ENCODE data around the gene COL23A1.

The COL23A1 gene

DNA sequence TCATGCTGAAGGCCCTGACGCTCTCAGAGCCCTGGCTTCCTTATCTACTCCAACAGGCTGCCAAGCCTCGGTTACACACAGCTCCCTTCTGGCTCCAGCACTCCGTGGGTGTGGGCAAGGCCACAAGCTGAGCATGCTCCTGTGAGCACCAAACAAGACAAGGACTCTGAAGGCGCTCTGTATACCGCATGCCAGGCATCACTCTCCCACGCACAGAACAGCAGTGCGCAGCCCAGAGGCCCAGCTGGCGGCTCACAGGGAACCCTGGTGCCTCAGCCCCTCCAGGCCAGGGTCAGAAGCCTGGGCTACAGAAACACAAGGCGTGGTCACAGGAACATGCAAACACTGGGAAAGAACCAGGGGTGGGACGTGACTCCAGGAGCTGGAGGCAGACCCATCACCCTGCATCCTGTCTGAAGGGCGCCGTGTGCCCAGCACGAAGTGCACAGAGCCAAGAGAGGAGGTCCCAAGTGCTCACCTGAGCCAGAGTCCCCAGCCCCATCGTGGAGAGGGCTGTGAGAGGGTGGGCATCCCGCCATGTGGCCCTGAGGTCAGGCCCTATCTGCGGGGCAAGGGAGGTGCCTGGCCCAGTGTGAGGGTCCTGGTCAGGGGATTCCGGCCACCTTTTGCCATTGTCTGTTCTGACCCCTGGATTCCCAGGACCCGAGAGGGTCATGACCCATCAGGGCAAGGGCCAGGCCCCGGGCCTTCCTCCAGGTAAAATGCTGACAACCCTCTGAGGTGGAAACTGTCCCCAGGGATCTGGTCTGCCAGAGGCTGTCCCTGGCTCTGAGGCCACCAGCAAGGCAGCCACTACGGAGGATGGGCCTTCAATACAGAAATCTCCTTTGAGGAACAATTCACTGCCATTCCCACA is 54.7 kb downstream of the COL23A1 start:
- no peak for DNase-seq (ENCODE audit: low read depth, low spot score)

DNA sequence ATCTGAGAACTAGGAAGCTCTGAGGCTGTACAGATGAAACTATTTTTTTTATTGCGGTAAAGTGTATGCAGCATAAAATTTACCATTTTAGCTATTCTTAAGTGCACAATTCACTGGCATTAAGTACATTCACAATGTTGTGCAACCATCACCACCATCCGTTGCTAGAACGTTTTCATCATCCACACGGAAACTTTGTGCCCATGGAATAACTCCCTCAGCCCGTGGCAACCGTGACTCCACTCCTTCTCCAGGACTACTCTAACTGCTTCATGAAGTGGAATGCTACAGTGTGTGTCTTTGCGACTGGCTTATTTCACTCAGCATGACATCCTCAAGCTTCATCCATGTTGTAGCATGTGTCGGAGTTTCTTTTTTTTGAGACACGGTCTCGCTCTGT is 57.1 kb downstream of the COL23A1 start:
- DNase-seq (ENCODE audit: low read depth, low spot score): no peak

DNA sequence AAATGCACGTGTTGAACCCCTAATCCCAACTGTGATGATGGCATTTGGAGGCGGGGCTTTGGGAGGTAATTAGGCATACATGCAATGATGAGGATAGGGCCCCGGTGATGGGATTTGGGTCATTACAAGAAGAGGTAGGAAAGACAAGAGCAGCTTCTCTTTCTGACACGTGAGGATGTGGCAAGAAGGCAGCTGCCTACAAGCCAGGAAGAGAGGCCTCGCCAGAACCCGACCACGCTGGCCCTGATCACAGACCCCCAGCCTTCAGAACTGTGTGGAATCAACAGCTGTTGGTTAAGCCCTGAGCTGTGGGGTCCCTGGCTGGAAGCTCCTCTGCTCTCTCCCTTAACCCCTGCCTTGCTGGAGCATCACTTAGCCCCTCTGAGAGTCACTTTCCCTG is 57.5 kb downstream of the COL23A1 start:
- no peak for DNase-seq (ENCODE audit: low read depth, low spot score)

DNA sequence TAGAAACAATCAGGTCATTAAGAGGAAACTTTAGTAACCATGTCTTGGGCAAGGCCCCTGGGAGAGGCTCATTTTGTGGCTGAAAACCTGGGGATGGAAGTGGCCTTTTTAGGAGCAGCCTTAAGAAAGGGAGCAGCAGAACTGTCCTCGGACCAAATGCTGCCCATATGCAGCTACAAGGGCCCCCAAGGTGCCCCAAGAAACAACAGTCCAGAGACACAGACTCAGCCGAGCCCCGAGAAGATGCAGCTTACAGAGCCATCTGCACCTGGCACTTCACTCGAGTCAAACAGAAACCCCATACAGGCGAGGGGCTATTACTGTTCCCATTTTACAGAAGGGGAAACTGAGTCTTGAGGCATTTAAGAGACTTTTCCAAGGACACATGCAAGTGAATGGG is 58.0 kb downstream of the COL23A1 start:
- DNase-seq (ENCODE audit: low read depth, low spot score): no peak

DNA sequence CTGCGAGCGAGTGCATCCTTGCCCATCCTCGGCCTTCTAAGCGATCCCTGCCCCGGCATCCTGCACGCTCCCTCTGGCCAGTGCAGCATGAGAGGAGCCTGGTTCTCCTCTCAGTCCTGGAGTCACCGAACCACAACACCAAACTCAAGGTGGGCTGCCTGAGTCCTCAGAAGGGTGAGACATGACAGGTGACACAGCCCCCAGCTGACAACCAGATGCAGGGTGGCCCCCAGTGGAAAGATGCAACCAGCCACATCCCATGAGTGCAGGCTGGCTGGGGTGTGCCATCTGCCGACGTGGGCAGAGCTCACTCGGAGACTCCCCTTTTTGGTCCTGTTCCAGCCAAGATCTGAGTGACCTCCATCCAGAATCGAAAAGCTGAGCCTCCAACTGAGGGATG is 58.4 kb downstream of the COL23A1 start:
- no peak for DNase-seq (ENCODE audit: low read depth, low spot score)

DNA sequence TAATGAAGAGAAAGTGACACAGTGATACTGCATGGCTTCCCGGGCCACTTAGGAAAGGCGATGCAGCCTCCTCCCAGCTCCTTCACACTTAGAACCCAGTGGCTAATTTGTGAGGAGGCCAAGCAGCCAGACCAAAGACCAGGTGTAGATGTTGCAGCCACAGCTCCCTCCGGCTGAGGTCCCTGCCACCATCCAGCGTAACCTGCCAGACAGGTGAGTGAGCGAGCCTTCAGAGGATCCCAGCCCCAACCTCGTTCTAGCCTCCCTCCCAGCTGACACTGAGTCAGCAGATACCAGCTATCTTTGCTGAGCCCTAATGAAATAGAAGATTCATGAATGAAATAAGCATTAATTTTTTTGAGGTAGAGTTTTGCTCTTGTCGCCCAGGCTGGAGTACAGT is 59.7 kb downstream of the COL23A1 start:
- peak; percentile 51 for DNase-seq (ENCODE audit: low read depth, low spot score)

DNA sequence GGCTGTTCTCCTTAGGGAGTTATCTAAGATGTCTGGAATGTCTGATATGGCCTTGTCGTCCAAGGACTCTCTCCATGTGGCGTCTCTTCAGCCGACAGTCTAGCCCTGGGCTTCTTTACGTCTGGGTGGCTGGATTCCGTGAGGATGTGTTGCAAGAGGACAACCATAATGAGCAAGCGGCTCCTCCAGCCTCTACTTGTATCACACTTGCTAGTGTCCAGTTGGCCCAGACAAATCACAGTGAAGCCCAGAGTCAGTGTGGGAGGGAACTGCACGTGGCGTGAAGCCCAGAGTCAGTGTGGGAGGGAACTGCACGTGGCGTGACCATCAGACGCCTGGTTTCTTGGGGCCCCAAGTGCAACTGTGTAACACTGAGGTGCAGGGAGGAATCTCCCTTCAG is 61.1 kb downstream of the COL23A1 start:
- DNase-seq (ENCODE audit: low read depth, low spot score): peak; percentile 77

DNA sequence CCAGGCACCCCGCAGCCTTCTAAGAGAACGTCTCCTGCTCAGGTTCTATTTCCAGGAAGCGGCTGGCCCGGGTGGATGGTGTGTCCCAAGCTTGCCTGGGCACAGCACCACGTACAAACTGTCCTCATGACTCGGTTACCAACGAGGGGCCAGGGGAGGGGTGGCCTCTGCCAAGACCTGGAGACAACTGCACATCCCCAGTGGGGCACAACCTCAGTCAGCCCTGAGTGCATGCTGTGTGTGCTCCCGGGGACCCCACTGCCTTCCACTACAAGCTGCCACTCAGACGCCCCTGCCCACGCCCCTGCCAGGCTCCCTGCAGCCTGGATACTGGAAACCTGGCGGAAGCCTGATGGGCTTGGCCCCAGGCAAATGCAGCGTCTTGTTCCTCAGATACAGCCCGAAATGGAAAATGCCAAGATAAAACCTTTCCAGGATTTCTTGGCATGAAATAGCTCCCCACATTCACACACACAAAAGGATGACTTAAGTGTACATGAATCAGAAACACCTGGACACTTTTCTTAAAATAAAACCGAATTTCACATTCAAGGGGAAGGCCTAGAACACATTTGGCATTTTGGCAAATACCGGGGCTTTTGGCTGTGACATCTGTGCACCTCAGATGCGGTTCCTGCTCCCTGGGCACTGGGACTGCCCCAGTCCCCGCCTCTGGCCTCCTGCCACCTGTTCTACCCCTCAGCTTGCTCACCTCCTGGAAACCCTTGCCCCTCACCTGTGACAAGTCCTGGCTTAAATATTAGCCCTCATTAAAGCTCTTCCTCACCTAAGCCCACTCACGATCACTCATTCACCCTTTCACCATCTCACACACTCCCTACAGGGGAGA is 62.5 kb downstream of the COL23A1 start:
- no peak for DNase-seq (ENCODE audit: low read depth, low spot score)

DNA sequence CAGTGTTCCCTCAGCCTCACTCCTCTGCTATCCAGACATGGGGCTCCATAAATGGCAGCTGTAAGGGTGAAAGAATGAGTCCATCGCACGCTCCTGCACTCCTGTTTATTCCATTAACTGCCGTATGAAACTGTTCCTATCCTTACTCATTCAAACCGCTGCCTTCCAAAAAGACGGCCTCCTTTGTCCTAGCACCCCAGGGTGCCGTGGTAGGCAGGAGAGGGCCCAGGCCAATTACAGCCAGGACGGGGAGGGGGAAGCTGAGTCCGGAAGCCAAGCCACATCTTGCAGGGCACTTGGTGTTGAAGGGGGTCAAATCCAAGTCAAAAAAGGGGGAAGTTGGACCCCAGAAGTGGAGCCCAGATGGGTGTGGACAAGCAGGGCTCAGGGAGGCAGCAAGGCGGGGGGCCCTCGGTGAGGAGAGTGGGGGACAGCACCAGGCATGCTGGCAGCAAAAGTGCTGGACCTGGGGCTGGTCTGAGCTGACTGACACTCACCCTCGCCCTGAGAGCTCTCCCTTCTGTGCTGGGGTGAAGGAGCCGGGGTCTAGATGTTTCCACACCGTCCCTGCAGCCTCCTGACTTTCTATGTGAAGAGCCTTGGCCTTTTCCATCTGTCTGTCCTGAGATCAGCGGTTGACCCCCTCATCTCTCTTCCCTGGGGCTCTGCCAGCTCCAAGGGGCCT is 63.3 kb downstream of the COL23A1 start:
- no peak for DNase-seq (ENCODE audit: low read depth, low spot score)

DNA sequence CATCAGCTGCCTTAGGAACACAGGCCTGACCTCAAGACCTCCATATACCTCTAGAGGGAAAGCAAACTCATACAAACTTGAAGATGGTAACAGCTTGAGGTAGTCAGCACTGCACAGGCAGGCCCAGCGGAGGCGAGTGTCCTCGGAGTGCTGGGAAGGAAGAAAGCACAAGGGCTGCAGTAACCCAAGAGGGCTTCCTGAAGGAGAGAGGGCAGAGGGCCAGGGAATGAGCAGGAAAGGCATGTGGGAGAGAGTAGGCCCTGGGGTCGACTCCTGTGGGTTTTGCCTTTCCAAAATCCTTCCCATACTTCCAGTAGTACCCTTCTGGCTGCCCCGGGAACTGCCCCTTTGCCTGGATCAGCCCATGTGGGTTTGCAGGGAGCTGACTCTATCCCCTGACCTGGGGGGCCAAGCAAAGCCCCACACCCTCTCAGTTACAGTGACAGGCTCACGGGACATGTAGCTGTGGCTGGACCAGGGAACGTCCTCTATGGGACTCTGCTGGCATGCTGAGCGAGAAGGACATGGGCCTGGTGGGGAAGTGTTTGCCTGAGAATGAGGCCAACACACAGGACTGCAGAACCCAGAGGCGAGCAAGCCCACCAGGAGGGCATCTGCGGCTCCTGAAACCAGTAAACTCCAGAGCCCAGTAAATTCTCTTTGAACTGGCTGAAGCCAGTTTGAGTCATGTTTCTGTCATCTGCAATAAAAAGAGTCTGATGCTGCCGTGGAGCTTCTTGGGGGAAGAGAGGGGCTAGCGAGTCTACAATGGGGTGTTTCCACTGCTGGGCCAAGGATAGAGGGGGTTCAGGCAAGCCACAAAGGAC is 64.1 kb downstream of the COL23A1 start:
- peak; percentile 54 for DNase-seq (ENCODE audit: low read depth, low spot score)

DNA sequence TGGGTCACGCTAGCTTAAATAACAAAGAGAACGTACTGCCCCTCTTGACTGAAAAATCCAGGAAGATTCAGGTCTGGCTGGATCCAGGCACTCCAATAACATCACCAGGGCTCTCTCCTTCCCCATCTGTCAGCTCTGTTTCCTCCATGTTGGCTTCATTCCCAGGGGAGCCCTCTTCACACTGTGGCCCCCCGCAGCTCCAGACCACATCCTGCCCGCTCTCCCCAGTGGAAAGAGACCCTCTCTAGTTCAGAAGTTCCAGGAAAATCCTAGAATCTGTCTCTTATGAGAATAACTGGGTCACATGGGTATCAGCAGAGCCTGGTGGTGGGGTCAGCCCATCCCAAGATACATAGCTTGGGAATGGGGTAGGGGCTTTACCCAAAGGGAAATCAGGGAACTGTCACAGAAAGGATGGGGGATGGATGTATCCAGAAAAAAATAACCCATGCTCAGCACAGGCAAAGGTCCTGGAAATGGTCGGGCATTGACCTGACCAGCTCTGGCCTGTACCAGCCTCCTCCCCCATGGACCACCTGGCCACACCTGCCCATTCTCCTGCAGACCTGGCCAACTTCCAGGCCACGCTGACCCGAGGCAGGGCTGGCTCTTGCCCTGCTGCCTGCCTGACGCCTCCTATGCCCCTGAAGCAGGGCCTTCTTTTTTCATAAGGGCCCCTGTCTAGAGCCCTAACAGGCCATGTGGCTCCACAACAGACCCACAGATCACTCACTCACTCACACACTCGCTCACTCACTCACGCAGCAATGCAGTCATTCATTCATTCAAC is 65.9 kb downstream of the COL23A1 start:
- no peak for DNase-seq (ENCODE audit: low read depth, low spot score)

DNA sequence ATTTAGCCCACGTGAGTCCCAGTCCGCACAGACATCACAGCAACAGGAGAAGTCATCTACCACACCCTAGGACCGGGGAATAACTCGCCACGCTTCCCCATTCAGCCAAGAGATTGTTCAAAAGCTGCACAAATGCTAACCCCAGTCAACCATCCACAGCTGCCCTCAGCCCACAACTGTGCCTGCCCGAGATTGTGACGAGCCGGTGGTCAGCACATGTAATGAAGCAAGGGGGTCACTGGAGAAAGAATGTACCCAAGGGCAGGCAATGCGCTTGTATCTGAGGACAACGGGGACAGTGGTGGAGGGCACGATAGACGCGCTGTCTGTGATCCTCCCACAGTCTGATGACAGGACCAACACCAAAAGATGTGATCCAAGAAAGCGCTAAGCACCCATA is 67.8 kb downstream of the COL23A1 start:
- DNase-seq (ENCODE audit: low read depth, low spot score): no peak

DNA sequence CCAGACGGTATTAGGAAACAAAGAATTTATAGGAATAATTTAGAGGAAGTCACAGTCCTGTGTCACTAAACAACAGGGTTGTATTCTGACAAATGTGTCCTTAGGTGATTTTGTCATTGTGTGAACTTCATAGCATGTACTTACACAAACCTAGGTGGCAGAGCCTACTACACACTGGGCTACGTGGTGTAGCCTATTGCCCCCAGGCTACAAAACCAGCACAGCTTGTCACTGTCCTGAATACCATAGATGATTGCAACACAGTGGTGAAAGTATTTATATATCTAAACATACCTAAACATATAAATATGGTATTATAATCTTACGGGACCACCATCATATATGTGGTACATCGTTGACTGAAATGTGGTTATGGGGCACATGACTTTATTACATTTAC is 69.3 kb downstream of the COL23A1 start:
- no peak for DNase-seq (ENCODE audit: low read depth, low spot score)

DNA sequence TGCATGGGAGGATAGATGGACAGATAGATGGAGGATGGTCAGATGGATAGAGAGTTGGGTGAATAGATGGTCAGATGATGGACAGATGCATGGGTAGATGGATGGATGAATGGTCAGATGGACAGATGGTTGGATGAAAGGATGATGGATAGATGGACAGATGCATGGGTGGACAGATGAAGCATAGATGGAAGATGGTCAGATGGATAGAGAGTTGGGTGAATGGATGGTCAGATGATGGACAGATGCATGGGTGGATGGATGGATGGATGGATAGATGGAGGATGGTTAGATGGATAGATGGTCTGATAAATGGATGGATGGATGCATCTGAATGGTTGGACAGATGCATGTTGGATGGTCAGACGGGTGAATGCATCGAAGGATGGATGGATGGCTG is 70.4 kb downstream of the COL23A1 start:
- DNase-seq (ENCODE audit: low read depth, low spot score): no peak

DNA sequence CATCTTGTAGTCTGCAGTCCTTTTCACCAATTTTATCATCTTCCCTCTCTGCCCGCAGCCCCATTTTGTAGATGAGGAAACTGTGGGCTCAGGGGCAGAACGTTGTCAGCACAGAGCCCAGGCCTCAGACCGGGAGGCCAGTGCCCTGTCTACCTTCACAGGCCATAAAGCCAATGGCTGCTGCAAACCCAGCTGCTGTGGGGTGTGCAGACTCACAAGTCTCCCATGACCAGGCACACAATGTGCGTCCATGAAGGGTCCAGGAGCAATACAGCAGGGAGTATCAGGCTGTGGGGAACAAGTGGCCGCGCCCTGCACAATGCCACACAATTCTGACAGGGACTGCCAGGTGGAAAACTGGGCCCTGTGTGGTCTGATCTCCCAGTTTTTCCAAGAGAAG is 71.0 kb downstream of the COL23A1 start:
- DNase-seq (ENCODE audit: low read depth, low spot score): no peak

DNA sequence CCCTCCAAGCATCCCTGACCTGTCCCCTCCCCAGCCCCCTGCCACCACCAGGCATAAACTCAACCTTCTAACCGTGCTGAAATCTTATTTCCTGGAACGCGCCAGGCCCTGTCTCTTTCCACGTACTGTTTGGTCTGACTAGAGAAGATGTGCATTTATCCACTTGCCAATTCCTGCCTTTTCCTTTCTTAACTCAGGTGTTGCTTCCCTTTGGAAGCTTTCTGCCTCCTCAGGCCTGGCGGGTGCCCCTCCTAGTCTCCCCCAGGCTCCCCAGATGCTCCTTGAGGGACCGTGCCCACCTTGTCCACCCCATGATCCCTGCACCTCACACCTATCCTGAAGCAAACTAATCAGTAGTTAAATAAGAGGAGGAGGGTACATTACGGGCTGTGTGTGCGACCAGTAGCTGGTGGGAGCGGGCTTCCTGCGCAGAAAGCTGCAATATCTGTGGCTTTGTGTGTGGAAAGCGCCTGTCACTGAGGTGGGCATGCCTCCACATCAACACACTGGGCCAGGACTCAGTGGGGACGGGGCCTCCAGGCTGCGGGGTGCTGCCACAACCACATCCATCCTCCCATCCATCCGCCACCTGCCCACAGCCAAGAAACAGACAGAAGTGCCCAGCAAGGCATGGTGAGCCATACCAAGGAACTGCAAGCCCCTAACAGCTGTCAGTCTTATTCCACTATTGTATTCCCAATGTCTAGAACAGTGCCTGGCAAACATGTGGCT is 73.5 kb downstream of the COL23A1 start:
- no peak for DNase-seq (ENCODE audit: low read depth, low spot score)

DNA sequence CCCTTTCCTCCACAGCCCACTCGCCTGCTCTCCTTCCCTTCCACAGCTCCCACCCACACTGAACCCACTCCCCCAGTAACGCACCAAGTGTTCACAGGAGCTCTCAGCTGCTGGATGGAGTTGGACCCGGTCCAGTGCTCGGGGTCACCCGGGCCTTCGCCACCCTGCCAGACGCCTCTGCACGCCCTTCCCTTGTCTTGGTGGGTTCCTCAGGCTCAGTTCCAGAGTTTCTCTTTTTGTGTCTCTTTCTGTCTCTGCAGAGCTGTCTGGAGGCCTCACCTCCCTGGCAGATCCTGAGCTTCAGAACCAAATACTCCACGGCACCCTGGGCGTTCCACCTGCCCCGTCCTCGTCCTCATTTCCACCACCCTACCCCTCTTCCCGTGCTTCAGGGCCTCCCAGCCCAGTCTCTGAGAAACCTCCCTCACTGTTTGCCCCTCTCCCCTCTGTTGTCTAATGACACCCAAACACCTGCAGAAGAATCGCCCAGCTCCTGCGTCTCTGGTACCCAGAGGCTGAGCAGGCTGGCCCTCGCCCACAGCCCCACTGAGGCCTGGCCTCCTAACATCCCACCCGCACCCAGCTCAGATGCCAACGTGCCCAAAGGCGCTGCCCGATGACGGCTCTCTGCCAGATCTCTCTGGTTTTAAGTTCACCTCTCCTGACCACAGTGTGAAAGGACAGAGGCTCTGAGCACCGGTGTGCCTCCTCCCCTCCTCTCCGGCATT is 74.3 kb downstream of the COL23A1 start:
- DNase-seq (ENCODE audit: low read depth, low spot score): no peak

DNA sequence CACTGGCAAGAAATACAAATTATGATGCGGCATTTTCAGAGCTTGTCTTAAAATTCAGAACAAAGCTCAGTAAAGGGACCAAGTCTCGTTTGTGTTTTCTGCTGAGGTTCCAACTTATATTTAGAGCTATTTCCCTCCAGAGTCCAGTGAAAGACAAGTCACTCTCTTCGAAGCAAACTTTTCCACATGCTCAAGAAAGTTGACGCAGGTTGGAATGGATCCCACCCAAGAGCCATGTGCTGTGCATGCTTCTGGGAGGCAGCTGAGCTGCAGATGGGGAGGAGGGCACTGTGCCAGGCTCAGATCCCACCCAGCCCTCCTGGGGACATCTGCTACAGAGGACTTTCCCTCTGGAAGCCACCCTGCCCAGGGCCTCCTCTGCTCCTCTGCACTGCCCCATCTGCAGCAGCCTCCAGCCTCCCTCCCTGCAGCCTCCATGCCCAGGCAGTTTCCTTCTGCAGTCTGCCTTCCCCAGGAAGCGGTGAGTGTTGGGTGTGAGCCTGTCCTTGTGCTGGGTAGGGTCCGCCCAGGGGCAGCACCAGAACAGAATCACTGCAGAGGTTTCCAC is 75.3 kb downstream of the COL23A1 start:
- DNase-seq (ENCODE audit: low read depth, low spot score): no peak

DNA sequence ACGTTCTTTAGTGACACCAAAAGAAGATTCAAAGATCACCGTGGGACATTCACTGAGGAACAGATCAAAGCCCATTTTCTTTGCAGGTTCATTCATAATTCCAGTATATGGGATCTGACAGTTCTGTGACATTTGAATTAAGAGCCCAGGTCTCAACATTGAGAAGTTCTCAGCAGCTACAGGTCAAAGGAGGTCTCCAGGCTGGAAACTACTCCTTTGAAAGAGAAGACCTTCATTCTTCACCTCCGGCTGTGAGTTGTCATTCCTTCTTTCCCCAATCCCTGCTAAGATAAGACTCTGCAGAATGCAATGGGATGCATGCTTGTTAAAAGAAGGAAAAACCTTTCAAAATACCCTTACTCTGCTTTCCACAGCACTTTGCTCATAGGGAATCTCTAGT is 79.0 kb downstream of the COL23A1 start:
- no peak for DNase-seq (ENCODE audit: low read depth, low spot score)
